Hepatocyte (in vitro differentiated cells): ENCODE results near the gene CHD5. TPM values are rescaled to one million over a fixed set of nuclear protein-coding genes. Genes with fewer than 3 reads are reported as not detected.
A peak's percentile ranks its signal among the peaks of the same experiment; 100 is the strongest.
"Not testable (repeated sequence)": the region's sequence is repeated elsewhere in the genome, so short reads cannot be mapped to it uniquely, and the experiment has no call there.

Experiments
- DNase-seq: peaks from one replicate; pipeline ENCODE4 v3.0.0-alpha.2; 2016; ENCODE audit warnings: low spot score
- H2AFZ ChIP-seq: fragments of 200-600 bp; sonication (generic); 2 replicates; pipeline ENCODE4 v1.6.0; 2016; ENCODE audit warnings: antibody characterized with exemption, mild to moderate bottlenecking
- H3K27ac ChIP-seq: fragments of 200-600 bp; sonication (generic); 2 replicates; pipeline ENCODE4 v1.5.1; 2016; ENCODE audit warnings: mild to moderate bottlenecking
- H3K27me3 ChIP-seq: fragments of 200-600 bp; sonication (generic); 2 replicates; pipeline ENCODE4 v1.6.1; 2016
- H3K36me3 ChIP-seq: fragments of 200-600 bp; sonication (generic); replicated peaks from 2 replicates; pipeline ENCODE4 v1.5.1; 2016; ENCODE audit warnings: low read depth; ENCODE audit not compliant: insufficient read depth
- H3K4me1 ChIP-seq: fragments of 200-600 bp; sonication (generic); 2 replicates; pipeline ENCODE4 v1.5.1; 2016; ENCODE audit warnings: mild to moderate bottlenecking, moderate library complexity; ENCODE audit not compliant: insufficient read depth
- H3K4me2 ChIP-seq: fragments of 200-600 bp; sonication (generic); 2 replicates; pipeline ENCODE4 v1.6.0; 2016
- H3K4me3 ChIP-seq: fragments of 200-600 bp; sonication (generic); 2 replicates; pipeline ENCODE4 v1.5.1; 2016; ENCODE audit warnings: mild to moderate bottlenecking
- H3K79me2 ChIP-seq: fragments of 200-600 bp; sonication (generic); 2 replicates; pipeline ENCODE4 v1.6.0; 2017; ENCODE audit warnings: mild to moderate bottlenecking
- H3K9me2 ChIP-seq: fragments of 200-600 bp; sonication (generic); replicated peaks from 2 replicates; pipeline ENCODE4 v1.6.0; 2017; ENCODE audit warnings: mild to moderate bottlenecking; ENCODE audit not compliant: insufficient read depth
- H3K9me3 ChIP-seq: fragments of 200-600 bp; sonication (generic); 2 replicates; pipeline ENCODE4 v1.5.1; 2016; ENCODE audit warnings: low read depth, mild to moderate bottlenecking
- H4K20me1 ChIP-seq: fragments of 200-600 bp; sonication (generic); 2 replicates; pipeline ENCODE4 v1.6.0; 2016; ENCODE audit warnings: mild to moderate bottlenecking; ENCODE audit not compliant: insufficient read depth, poor library complexity, severe bottlenecking
- CTCF ChIP-seq: fragments of 200-600 bp; sonication (generic); IDR thresholded peaks from 2 replicates; pipeline ENCODE4 v1.5.1; 2016; ENCODE audit warnings: antibody characterized with exemption, mild to moderate bottlenecking; ENCODE audit not compliant: poor library complexity
- EZH2 ChIP-seq: fragments of 200-600 bp; sonication (generic); IDR thresholded peaks from 2 replicates; pipeline ENCODE4 v1.6.1; 2016; ENCODE audit warnings: antibody characterized with exemption, mild to moderate bottlenecking, borderline replicate concordance
- EZH2phosphoT487 ChIP-seq: fragments of 200-600 bp; sonication (generic); IDR thresholded peaks from one replicate; pipeline ENCODE4 v1.6.1; 2018; ENCODE audit warnings: antibody characterized with exemption, mild to moderate bottlenecking, low read depth, moderate library complexity; ENCODE audit not compliant: unreplicated experiment, severe bottlenecking
- WGBS: methylation state at CpG from one replicate; pipeline ENCODE4 v1.1.6; 2016; ENCODE audit warnings: low lambda C conversion rate; ENCODE audit errors: missing lambda C conversion rate; 5-methylcytosine and 5-hydroxymethylcytosine counted together
- polyA plus RNA-seq: library from polyadenylated mRNA; unstranded; fragments of >200 nt; fragmentation: Nextera tagmentation; extraction: Ambion mirVana; gene quantifications from 2 replicates; pipeline ENCODE4 v1.2.1, GENCODE V29; 2016
- total RNA-seq: library from RNA; depleted of rRNA; stranded (reverse); fragments of >200 nt; gene quantifications from 2 replicates; pipeline ENCODE4 v1.2.3, GENCODE V29; 2014

Gene CHD5
- total and polyA plus RNA-seq, 2 experiments from 2014 or later: 0.13 TPM; not detected in 1

- peak; percentile 53 for DNase-seq
- WGBS: 84% methylated on average over 6 of the region's 6 CpGs
- Histone ChIP-seq H3K27ac (no peak overlapping the region), H3K9me3 (no peaks in the 10 kb centered on the region), H3K4me1 (peaks cover 15% of the 10 kb centered on the region), H3K79me2 (peaks cover 2% of the 10 kb centered on the region), H3K4me2 (no peak overlapping the region), H3K9me2 (no peaks in the 10 kb centered on the region), H3K27me3 (no peaks in the 10 kb centered on the region), H3K36me3 (no peaks in the 10 kb centered on the region), H3K4me3 (no peak overlapping the region), H2AFZ (no peak overlapping the region), H4K20me1 (no peaks in the 10 kb centered on the region)
- no peak for TF ChIP-seq EZH2
- TF ChIP-seq CTCF: no peak
- no peak for TF ChIP-seq EZH2phosphoT487
These were observed 42.5 kb upstream of the CHD5 start for GRCh38 chr1:6222636-6223035.

GRCh38 chr1:6221210-6221784 lies 41.2 kb upstream of the CHD5 start:
- Histone ChIP-seq H2AFZ (no peak overlapping the region), H3K4me2 (no peak overlapping the region), H3K36me3 (no peaks in the 10 kb centered on the region), H3K27me3 (no peaks in the 10 kb centered on the region), H3K27ac (no peak overlapping the region), H3K9me2 (no peaks in the 10 kb centered on the region), H4K20me1 (no peaks in the 10 kb centered on the region), H3K9me3 (no peaks in the 10 kb centered on the region), H3K4me3 (no peak overlapping the region), H3K4me1 (peaks cover 15% of the 10 kb centered on the region), H3K79me2 (peaks cover 2% of the 10 kb centered on the region)
- no peak for DNase-seq
- WGBS: 95% methylated on average over 12 of the region's 12 CpGs
- TF ChIP-seq EZH2phosphoT487 (no peak), CTCF (no peak), EZH2 (no peak)

GRCh38 chr1:6220236-6220635 lies 40.1 kb upstream of the CHD5 start:
- Histone ChIP-seq H3K4me3 (no peak overlapping the region), H3K27ac (no peak overlapping the region), H3K27me3 (no peaks in the 10 kb centered on the region), H4K20me1 (no peaks in the 10 kb centered on the region), H3K9me3 (no peaks in the 10 kb centered on the region), H3K36me3 (no peaks in the 10 kb centered on the region), H3K4me2 (no peak overlapping the region), H3K4me1 (peaks cover 14% of the 10 kb centered on the region), H3K79me2 (peaks cover 2% of the 10 kb centered on the region), H3K9me2 (no peaks in the 10 kb centered on the region), H2AFZ (no peak overlapping the region)
- no peak for TF ChIP-seq CTCF
- no peak for TF ChIP-seq EZH2
- no peak for TF ChIP-seq EZH2phosphoT487
- WGBS: 82% methylated on average over 8 of the region's 8 CpGs
- no peak for DNase-seq

GRCh38 chr1:6219641-6220040 lies 39.5 kb upstream of the CHD5 start:
- H3K4me2 ChIP-seq, H3K4me3 ChIP-seq, H3K27me3 ChIP-seq, H3K36me3 ChIP-seq, H3K79me2 ChIP-seq, H2AFZ ChIP-seq, H3K27ac ChIP-seq, DNase-seq, H3K9me3 ChIP-seq, H3K9me2 ChIP-seq, H4K20me1 ChIP-seq: not testable (repeated sequence)
- 86% methylated on average over 11 of the region's 11 CpGs for WGBS
- H3K4me1 ChIP-seq: peaks cover 11% of the 10 kb centered on the region
